ENCODE results near the gene RFESD. TPM values are rescaled to one million over a fixed set of nuclear protein-coding genes. Genes with fewer than 3 reads are reported as not detected.
"Not testable (repeated sequence)": the region's sequence is repeated elsewhere in the genome, so short reads cannot be mapped to it uniquely, and the experiment has no call there.

RFESD gene
- total RNA-seq, 1 donor from 2014 or later = 1.3 TPM

DNA sequence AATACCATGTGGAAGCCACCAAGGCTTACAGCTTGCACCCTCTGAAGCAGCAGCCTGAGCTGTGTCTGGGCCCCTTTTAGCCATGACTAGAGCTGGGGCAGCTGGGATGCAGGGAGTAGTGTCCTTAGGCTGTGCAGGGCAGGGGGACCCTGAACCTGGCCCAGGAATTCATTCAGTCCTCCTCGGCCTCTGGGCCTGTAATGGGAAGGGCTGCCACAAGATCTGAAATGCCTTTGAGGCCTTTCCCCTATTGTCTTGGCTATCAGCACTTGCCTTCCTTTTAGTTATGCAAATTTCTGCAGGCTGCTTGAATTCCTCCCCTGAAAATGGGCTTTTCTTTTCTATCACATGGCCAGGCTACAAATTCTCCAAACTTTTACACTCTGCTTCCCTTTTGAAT is 17.6 kb upstream of the RFESD start:
- no peak for DNase-seq (ENCODE audit: low spot score)

DNA sequence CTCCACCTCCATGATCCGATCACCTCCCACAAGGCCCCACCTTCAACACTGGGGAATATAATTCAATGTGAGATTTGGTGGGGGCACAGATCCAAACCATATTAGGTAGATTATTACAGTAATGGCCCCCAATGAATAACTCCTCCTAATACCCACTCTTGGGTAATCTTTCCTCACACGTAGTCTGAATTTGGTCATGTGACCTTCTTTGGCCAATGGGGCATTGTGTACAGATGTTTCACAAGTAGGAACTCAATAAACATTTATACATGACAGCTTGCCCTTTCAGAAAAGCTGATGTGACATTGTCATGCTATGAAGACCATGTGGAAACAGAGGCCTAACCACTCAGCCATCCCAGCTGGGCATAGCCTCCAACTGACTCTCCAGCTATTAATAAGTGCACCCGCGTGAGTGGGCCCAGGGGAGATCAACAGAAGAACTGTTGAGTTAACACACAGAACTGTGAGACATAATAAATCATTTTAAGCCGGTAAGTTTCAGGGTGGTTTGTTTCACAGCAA is 16.1 kb upstream of the RFESD start:
- no peak for DNase-seq (ENCODE audit: low spot score)

DNA sequence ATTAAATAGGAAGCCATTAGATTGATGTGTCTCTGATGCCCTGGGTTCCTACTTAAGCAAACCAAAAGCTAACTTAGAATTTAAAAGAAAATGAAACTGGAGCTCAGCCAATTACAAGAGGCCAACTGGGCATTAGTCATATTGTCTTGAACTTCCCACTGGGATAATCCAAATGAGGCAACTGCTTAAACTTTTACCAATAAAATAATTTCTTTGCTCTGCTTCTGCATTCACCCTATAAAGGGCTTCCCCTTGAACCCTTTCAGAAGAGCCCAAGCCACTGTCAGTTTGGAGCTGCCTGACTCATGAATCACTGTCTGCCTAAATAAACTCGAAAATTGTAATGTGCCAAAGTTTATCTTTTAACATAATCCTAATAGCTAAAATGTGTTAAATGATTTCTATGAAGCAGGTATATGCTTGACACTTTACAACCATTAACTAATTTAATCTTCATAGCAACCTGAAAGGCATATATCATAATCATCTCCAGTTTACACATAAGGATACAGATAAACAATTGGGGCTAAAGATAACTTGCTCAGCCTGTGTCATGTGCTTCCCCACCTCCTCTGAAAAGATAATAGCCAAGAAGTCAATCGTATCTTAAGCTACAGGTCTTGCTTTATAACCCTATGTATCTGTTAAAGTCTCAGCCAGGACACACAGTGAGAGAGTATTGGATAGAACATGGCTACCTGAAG is 15.2 kb upstream of the RFESD start:
- no peak for DNase-seq (ENCODE audit: low spot score)

DNA sequence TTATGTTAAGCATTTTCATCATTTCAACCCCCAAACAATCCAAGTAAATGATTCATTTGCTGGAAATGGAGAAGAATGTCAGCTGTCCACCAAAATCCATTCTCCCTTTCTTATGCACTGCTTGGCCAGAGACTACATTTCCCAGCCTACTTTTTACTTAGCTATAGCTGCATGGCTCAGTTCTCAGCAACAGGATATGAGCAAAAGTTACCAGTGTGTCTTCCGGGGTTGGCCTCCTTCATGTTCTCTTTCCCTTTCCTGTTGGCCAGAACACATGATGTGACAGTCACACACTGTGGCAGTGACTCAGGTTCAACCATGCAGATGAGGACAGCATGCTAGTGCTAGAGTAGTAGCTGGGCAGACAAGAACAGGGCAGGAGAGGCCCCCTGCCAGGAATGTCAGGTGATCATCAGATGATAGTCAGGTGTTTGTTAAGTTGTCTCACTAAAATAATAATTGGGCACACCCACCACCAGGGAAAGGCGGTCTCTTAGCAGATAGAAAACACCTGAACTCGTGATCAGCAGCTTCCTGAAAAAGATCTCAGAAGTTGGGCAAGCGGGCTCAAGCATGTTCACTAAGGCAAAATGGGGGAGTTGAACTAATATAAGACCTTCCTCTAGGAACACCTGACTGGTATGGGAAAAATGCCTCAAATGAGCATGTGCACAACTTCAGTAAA is 14.4 kb upstream of the RFESD start:
- no peak for DNase-seq (ENCODE audit: low spot score)

DNA sequence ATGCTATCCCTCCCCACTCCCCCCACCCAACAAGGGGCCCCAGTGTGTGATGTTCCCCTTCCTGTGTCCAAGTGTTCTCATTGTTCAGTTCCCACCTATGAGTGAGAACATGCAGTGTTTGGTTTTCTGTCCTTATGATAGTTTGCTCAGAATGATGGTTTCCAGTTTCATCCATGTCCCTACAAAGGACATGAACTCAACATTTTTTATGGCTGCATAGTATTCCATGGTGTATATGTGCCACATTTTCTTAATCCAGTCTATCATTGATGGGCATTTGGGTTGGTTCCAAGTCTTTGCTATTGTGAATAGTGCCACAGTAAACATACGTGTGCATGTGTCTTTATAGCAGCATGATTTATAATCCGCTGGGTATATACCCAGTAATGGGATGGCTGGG is 13.6 kb upstream of the RFESD start:
- DNase-seq (ENCODE audit: low spot score) = not testable (repeated sequence)

DNA sequence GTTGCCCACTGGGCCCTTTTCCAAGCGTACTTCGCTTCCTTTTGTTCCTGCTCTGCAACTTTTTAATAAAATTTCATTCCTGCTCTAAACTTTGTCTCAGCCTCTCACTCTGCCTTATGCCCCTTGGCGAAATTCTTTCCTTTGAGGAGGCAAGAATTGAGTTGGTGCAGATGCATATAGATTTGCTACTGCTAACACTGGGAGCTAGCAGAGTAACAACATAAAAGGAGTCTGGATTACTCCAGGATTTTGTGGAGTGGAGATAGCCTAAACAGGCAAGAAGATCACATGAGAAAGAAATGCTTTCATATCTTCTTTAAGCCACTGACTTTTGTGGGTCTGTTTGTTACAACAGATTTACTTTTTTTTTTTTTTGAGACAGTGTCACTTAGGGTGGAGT is 12.9 kb upstream of the RFESD start:
- no peak for DNase-seq (ENCODE audit: low spot score)

DNA sequence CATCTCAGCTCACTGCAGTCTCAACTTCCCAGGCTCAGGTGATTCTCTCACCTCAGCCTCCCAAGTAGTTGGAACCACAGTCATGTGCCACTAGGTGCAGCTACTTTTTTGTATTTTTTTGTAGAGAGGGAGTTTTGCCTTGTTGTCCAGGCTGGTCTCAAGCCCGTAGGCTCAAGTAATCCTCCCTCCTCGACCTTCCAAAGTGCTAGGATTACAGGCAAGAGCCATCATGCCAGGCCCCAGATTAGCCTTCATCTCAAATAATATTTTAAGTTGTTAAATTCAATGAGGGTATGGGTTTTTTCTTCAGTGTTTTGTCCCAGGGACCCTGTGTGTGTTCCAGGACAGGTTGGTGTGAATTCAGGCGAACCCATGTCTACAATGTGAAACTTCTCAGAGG is 12.5 kb upstream of the RFESD start:
- no peak for DNase-seq (ENCODE audit: low spot score)

DNA sequence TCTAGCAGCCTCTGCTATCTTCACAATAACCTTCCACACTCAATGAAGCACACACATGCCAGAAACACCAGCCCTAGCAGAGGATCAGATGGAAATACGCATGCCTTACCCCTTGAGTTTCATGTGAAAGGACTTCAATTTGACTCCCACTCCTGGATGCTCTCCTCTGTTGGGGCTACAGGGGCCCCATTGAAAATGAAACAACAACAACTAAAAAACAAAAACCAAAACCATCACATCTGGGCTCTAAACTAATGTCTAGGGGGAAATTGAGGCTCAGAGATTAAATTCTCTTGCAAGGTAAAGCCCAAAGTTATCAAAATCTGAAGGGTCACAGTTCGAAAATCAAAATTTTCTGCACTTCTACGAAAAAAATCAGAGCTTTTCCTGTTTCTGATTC is 7.9 kb upstream of the RFESD start:
- DNase-seq (ENCODE audit: low spot score) = no peak

DNA sequence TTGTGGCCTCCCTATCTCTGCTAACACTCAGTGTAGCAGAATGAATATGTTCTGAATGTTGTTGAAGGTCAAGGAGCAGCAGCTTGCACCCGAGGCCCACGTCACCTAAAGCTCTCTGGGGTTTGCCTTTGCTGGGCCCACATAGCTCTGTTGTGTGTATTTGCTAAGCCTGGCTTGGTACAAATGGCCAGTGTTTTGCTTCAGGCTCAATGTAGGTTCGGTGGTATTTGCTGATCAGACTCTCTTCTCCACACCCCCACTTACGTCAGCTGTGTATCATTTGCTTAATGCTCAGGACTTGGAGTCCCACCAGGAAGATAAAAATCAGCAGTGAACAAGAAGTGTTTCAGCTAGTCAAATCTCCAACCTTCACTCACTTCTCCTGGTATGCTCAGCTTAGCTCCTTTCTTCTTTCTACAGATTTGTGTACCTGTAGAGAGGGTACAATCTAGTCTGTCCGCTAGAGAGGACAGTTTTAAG is 4.8 kb upstream of the RFESD start:
- no peak for DNase-seq (ENCODE audit: low spot score)

DNA sequence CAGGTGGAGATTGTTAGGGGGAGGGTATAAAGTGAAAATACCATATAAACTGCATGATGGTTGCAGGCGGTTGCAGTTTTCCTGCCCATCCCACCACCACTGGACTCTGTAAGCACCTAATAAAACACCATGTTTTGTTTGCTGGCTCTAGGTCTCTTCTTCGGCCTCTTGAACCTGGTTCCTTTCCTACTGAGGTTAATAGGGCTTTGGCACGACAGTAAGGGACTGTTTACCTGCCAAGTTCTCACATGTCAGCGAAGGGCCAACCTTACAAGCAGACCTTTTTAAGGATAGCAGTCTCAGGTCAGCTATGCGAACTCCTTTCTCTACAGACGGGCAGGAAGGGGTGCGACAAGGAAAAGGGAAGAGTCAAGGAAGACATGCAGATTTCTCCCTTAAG is 3.4 kb upstream of the RFESD start:
- no peak for DNase-seq (ENCODE audit: low spot score)

DNA sequence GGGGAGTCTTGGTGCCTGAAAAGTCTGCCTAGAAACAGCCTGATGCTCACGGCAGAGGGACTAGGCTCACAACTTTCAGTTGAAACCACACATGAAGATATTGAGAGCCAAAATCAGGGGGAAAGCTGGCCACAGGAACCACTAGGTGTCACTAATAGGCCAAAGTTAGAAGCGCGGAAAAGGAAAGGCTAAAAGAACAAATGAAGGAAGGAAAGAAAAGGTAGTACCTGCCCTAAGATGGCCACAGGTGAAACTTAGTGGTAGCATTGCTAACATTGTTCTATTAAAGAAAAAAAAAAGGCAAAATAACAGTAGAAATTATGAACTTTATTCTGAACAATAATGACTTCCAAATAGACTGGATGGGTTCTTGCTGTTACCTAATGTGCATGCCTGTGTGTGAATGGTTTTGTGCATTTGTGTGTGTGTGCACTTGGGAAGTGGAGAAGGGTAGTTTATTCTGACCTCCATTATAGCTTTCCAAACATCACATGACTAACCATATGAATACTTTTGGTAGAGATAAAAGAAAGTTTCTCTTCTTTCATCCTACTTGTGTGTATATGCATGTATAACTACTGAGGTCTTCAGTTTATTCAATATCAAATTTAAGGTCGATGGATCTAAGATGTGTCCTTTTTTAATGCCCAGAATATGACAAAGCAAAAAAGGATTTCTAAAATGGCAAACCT is 2.1 kb upstream of the RFESD start:
- peak; percentile 49 for DNase-seq (ENCODE audit: low spot score)

DNA sequence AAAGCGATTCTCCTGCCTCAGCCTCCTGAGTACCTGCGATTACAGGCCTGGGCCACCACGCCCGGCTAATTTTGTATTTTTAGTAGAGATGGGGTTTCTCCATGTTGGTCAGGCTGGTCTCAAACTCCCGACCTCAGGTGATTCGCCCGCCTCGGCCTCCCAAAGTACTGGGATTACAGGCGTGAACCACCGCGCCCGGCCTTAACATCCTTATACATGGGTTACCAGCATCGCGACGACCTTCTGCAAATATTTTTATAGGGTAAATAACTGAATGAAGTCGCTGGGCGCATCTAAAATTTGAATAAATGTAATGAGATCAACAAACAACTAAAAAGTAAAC is 380 bp upstream of the RFESD start:
- DNase-seq (ENCODE audit: low spot score) = not testable (repeated sequence)

DNA sequence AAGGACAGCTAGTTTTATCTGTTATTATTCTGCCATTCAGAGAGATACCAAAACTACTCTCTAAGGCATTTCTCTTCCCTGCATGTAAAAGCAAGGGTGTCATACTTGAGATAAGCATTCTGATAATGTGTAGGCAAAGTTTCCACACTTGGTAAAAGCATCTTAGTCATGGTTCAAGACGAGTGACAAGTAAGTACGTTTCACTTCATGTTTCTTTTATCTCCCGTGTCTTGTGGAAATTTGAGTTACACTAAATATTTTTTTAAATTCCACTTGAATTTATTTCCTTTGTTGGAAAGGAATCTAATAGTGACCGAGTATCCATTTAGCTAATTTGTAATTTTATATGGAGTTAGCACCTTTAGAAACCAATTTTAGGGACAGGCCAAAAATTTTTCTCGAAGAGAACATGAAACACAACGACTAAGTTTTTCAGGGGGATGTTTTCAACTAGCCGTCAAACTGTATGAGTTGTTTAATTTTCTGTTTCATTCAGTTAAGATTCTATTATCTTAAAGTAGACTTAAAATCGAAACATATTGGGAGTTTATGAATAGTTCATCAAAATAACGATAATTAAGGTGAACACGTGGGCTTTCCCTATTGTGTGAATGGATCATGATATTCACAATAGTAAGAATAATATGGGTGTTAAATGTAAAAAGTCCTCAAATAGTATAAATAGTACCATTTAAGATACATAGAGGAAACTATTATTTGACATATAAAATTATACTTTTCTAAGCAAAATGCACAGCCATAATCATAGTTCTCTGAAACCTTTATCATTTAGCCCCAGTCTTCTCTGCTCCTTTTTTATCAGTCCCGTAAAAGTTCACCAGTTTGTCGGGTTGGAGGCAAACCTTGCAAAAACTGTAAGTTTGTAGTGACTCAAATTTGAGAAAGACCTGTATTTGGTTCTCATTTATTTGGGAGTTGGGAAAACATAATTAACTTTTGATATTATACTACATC is 1.6 kb downstream of the RFESD start:
- DNase-seq (ENCODE audit: low spot score) = no peak

DNA sequence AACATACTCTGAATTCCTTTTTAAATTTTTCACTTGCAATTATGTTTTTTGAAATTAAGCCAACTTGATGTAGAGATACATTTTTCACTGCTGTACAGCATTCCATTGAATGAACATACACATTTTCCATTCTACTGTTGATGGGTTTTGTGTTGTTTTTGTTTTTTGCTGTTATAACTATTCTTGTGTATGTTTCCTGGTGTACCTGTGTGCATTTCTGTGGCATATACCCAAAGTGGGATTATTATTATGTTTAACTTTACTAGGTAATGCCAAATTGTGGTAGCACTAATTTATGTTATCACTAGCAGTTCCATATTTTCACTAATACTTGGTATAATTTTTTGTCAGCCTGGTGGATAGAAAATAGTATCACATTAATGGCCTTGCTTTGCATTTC is 2.7 kb downstream of the RFESD start:
- DNase-seq (ENCODE audit: low spot score) = no peak

DNA sequence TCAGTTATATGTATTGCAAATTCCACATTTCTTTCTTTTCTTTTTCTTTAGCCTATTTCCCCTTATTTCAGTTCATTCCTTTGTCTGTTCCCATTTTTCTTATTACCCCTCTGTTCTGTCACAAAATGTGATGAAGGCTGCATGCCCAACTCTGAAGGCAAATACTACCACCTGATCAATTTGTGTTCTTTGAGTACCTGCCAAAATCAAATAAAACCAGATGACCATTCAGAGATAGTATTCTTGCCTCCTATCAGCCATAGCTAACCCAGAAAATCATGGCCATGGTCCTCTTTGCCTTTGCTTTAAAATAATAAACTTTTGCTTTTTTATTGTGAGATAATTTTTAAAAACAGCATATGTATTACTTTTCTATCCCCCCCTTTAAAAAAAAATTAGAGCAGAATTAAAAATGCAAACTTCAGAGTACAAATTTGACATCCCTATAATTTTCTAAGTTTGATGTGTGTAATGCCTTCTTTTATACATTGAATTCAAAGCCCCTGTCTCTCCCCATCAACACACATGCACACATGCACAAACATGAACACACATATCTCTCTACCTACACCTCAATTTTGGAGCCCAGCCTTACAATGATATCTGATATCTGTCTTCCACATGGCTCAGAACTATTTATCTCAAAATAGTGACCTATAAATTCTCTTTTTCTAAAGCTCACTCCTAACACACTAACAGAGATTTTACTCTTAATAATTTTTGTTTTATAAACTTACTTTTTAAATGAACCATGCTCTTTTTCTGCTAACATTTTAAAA is 3.5 kb downstream of the RFESD start:
- no peak for DNase-seq (ENCODE audit: low spot score)

DNA sequence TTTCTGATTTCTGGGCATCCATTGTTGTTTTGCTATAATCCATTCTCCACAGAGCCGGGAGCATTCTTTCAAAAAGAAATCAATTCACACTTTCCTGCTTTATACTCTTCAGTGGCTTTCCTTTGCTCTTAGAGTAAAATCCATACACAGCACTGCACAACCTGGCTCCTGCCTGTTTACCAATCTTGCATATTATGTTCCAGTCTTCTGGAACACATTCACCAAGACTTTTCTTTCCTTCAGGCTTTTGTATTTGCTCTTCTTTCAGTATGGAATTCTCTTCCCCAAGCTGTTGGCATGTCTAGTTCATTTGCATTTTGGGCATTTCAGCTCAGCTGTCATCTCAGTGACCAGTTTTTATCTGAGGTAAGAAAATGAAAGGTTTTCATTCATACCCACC is 6.3 kb downstream of the RFESD start:
- no peak for DNase-seq (ENCODE audit: low spot score)

DNA sequence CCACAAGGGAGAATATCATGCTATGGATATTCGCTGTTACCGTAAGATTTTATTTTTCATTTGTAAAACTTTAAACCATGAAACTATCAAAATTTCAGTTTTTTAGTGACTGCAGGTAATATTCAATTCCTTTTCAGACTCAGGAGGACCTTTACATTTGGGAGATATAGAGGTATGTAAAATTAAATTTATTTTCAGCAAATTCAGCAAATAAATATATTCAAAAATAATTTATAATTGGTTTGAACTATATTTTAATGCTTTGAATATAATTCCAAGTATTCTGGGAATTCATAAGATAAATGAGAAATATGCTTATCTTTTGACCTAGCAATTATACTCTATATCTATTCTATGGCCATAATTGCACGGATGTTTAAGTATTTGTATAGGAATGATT is 7.6 kb downstream of the RFESD start:
- no peak for DNase-seq (ENCODE audit: low spot score)

DNA sequence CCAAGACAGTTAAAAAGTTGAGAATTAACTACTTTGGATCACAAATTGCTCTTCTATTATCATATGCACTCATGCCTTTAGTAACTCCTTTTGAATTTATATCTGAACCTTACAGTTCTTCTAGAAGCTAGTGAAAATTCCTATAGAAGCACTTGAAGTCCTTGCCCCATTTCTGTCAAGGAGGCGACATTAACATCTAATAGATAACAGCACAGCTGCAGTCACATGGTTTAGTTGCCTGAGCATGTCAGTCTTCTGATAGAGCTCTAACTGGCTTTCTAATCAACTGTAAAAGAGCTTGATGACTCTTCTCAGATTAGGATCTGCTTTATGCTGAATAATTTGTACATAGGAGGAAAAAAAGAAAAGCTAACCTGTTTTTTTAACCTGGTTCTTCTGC is 9.0 kb downstream of the RFESD start:
- no peak for DNase-seq (ENCODE audit: low spot score)

DNA sequence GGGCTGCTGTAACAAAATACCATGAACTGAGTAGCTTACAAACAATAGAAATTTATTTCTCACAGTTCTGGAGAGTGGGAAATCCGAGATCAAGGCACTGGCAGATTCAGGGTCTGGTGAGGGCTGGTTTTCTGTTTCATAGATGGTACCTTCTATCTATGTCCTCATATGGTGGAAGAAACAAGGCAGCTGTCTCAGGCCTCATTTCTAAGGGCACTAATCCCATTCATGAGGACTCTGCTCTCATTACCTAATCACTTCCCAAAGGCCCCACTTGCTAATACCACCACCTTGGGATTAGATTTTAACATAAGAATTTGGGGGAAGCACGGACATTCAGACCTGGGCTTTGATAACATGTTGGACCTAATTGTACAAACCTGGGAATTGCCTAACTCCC is 13.5 kb downstream of the RFESD start:
- no peak for DNase-seq (ENCODE audit: low spot score)

DNA sequence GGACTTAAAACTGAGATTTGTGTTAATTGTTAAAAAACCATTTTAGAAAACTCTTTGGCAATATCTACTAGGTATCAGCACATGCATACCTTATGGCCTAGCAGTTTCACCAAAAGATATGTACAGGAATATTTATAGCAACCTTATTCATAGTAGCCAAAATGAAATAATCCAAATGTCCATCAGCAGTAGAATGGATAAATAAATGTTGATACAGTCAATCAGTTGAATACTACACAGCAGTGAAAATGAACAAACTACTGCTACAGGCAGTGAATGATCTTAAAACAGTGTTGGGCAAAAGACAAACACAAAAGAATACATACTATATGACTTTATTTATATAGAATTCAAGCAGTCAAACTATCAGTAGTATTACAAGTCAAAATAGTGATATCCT is 16.4 kb downstream of the RFESD start:
- DNase-seq (ENCODE audit: low spot score) = no peak

DNA sequence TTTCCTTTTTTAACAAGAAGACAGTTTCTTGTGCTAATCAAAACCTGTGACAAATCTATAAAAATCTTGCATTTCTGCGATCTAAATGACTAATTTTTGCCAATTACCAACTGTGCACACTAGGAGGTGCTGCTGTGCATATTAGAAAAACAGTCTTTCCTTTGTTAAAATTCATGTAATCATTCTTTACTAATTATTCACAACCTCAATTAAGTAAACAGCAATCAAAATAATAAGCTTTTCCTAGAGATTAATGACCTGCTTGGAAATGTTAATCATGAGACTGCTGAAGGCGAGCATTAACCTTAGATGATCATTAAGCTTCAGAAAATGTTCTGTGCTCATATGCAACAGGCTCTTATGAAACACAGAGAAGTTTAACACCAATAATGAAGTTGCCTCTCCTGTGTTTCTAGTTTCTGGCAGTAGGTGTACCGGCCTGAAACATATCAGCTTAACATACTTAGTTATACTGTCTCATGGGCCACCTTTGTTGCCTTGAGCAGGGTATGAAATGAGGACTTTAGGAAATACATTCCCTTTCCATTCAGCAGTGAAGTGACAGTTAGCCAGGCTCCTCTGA is 17.7 kb downstream of the RFESD start:
- no peak for DNase-seq (ENCODE audit: low spot score)
